Neural progenitor cell (in vitro differentiated cells): ENCODE results near the gene RNU4-1. TPM values are rescaled to one million over a fixed set of nuclear protein-coding genes. Genes with fewer than 3 reads are reported as not detected.

Source experiments
- DNase-seq: peaks from one replicate; pipeline ENCODE4 v3.0.0-alpha.2; 2016; ENCODE audit warnings: low spot score
- H2AFZ ChIP-seq: fragments of 200-600 bp; sonication (generic); replicated peaks from 2 replicates; pipeline ENCODE4 v1.6.1; 2016; ENCODE audit warnings: antibody characterized with exemption
- H3F3A ChIP-seq: fragments of 200-600 bp; sonication (generic); 2 replicates; pipeline ENCODE4 v1.6.1; 2016; ENCODE audit warnings: antibody characterized with exemption, low read depth
- H3K27ac ChIP-seq: fragments of 200-600 bp; sonication (generic); 2 replicates; pipeline ENCODE4 v1.5.1; 2016; ENCODE audit warnings: mild to moderate bottlenecking
- H3K27me3 ChIP-seq: fragments of 200-600 bp; sonication (generic); 2 replicates; pipeline ENCODE4 v1.6.1; 2016; ENCODE audit warnings: mild to moderate bottlenecking, moderate library complexity
- H3K36me3 ChIP-seq: fragments of 200-600 bp; sonication (generic); 2 replicates; pipeline ENCODE4 v1.5.1; 2016
- H3K4me1 ChIP-seq: fragments of 200-600 bp; sonication (generic); 2 replicates; pipeline ENCODE4 v1.6.1; 2016; ENCODE audit warnings: mixed run types
- H3K4me2 ChIP-seq: fragments of 200-600 bp; sonication (generic); 2 replicates; pipeline ENCODE4 v1.6.1; 2016
- H3K4me3 ChIP-seq: fragments of 200-600 bp; sonication (generic); 2 replicates; pipeline ENCODE4 v1.5.1; 2016
- H3K79me2 ChIP-seq: fragments of 200-600 bp; sonication (generic); 2 replicates; pipeline ENCODE4 v1.6.1; 2016; ENCODE audit warnings: low read depth
- H3K9ac ChIP-seq: fragments of 200-600 bp; sonication (generic); 2 replicates; pipeline ENCODE4 v1.6.1; 2016
- H3K9me3 ChIP-seq: fragments of 200-600 bp; sonication (generic); 2 replicates; pipeline ENCODE4 v1.5.1; 2016; ENCODE audit warnings: low read depth
- H4K20me1 ChIP-seq: fragments of 200-600 bp; sonication (generic); 2 replicates; pipeline ENCODE4 v1.6.1; 2016; ENCODE audit warnings: low read depth
- H3K27ac Mint-ChIP-seq: 3 replicates; pipeline ENCODE4 v1.8.0; 2021; ENCODE audit warnings: mixed read lengths
- H3K27me3 Mint-ChIP-seq: 2 replicates; pipeline ENCODE4 v1.8.0; 2022; ENCODE audit warnings: low read depth, mild to moderate bottlenecking, inconsistent platforms, moderate library complexity, mixed read lengths; ENCODE audit not compliant: insufficient read depth
- H3K36me3 Mint-ChIP-seq: 3 replicates; pipeline ENCODE4 v1.8.0; 2021; ENCODE audit warnings: mixed read lengths
- H3K4me1 Mint-ChIP-seq: 3 replicates; pipeline ENCODE4 v1.8.0; 2021; ENCODE audit warnings: mixed read lengths
- H3K4me3 Mint-ChIP-seq: 3 replicates; pipeline ENCODE4 v1.8.0; 2021; ENCODE audit warnings: mild to moderate bottlenecking, moderate library complexity, mixed read lengths
- H3K9me3 Mint-ChIP-seq: 3 replicates; pipeline ENCODE4 v1.8.0; 2020; ENCODE audit warnings: mixed read lengths
- CTCF ChIP-seq: fragments of 200-600 bp; sonication (generic); IDR thresholded peaks from 2 replicates; pipeline ENCODE4 v1.5.1; 2017; ENCODE audit warnings: antibody characterized with exemption, mild to moderate bottlenecking
- EZH2 ChIP-seq: fragments of 200-600 bp; sonication (generic); IDR thresholded peaks from 2 replicates; pipeline ENCODE4 v1.6.1; 2017; ENCODE audit warnings: antibody characterized with exemption, mild to moderate bottlenecking, moderate library complexity
- EZH2phosphoT487 ChIP-seq: fragments of 200-600 bp; sonication (generic); IDR thresholded peaks from 2 replicates; pipeline ENCODE4 v1.6.1; 2017; ENCODE audit warnings: antibody characterized with exemption
- total RNA-seq: library from RNA; depleted of rRNA; stranded (reverse); fragments of >200 nt; gene quantifications from 2 replicates; pipeline ENCODE4 v1.2.3, GENCODE V29; 2015; ENCODE audit warnings: low replicate concordance

Gene RNU4-1
- total RNA-seq, 1 donor from 2014 or later, result under 0.01 TPM

GRCh38 chr12:120265473-120266179 lies 27.4 kb downstream of the RNU4-1 start, which contains the start of gene PXN:
PXN (minus strand) TSS chr12:120265730; CDS start chr12:120265629, 101 bp downstream.
- peaks cover 34% of the 10 kb centered on the region for H4K20me1 ChIP-seq
- H3K27ac ChIP-seq, result no peak within 1 kb of the TSS
- H3K4me1 ChIP-seq, result peaks cover 20% of the 10 kb centered on the region
- no peaks in the 10 kb centered on the region for H3K27me3 ChIP-seq
- H3K9ac ChIP-seq, result peak within 1 kb of the TSS; percentile 78
- no peaks in the 10 kb centered on the region for H3K36me3 ChIP-seq
- DNase-seq, result peak; percentile 91
- peak; percentile 74 for TF ChIP-seq CTCF
- no peak for TF ChIP-seq EZH2
- H3K36me3 Mint-ChIP-seq, result peaks cover 2% of the 10 kb centered on the region
- H3K4me3 Mint-ChIP-seq, result peak within 1 kb of the TSS; percentile 94
- H3K4me3 ChIP-seq, result peak within 1 kb of the TSS; percentile 97
- H3K27ac Mint-ChIP-seq, result peak within 1 kb of the TSS; percentile 65
- H3F3A ChIP-seq, result peaks cover 6% of the 10 kb centered on the region
- H3K79me2 ChIP-seq, result peaks cover 47% of the 10 kb centered on the region
- no peaks in the 10 kb centered on the region for H3K9me3 Mint-ChIP-seq
- H3K27me3 Mint-ChIP-seq, result peaks cover 8% of the 10 kb centered on the region
- peak within 1 kb of the TSS; percentile 97 for H3K4me2 ChIP-seq
- H3K9me3 ChIP-seq, result no peaks in the 10 kb centered on the region
- peaks cover 34% of the 10 kb centered on the region for H3K4me1 Mint-ChIP-seq
- H2AFZ ChIP-seq, result peak within 1 kb of the TSS; percentile 88

GRCh38 chr12:120264904-120265472 lies 28.0 kb downstream of the RNU4-1 start:
- Histone ChIP-seq H3K4me1 (peaks cover 20% of the 10 kb centered on the region), H2AFZ (peak overlapping the region; percentile 88), H3K4me2 (peak overlapping the region; percentile 97), H3K36me3 (no peaks in the 10 kb centered on the region), H3K27ac (no peak overlapping the region), H3K79me2 (peaks cover 53% of the 10 kb centered on the region), H3F3A (peaks cover 6% of the 10 kb centered on the region), H3K27me3 (no peaks in the 10 kb centered on the region), H4K20me1 (peaks cover 40% of the 10 kb centered on the region), H3K4me3 (peak overlapping the region; percentile 97), H3K9me3 (no peaks in the 10 kb centered on the region), H3K9ac (peak overlapping the region; percentile 78)
- Mint-ChIP-seq H3K4me1 (peaks cover 34% of the 10 kb centered on the region), H3K36me3 (peaks cover 2% of the 10 kb centered on the region), H3K9me3 (no peaks in the 10 kb centered on the region), H3K27ac (peak overlapping the region; percentile 65), H3K27me3 (peaks cover 8% of the 10 kb centered on the region), H3K4me3 (peak overlapping the region; percentile 87)
- no peak for DNase-seq
- no peak for TF ChIP-seq EZH2

GRCh38 chr12:120264086-120264903 lies 28.7 kb downstream of the RNU4-1 start:
- Histone ChIP-seq H3K36me3 (no peaks in the 10 kb centered on the region), H3K79me2 (peaks cover 60% of the 10 kb centered on the region), H3K4me2 (peak overlapping the region; percentile 97), H3K4me3 (peak overlapping the region; percentile 97), H3F3A (peaks cover 6% of the 10 kb centered on the region), H3K27ac (no peak overlapping the region), H3K27me3 (no peaks in the 10 kb centered on the region), H4K20me1 (peaks cover 43% of the 10 kb centered on the region), H3K9me3 (no peaks in the 10 kb centered on the region), H3K9ac (no peak overlapping the region), H2AFZ (no peak overlapping the region), H3K4me1 (peaks cover 20% of the 10 kb centered on the region)
- TF ChIP-seq EZH2phosphoT487 (no peak), EZH2 (no peak), CTCF (no peak)
- Mint-ChIP-seq H3K27me3 (peaks cover 7% of the 10 kb centered on the region), H3K9me3 (no peaks in the 10 kb centered on the region), H3K4me3 (peak overlapping the region; percentile 87), H3K4me1 (peaks cover 34% of the 10 kb centered on the region), H3K27ac (peak overlapping the region; percentile 65), H3K36me3 (peaks cover 2% of the 10 kb centered on the region)
- no peak for DNase-seq
